Measurements from ENCODE around the gene NAA25. TPM values are rescaled to one million over a fixed set of nuclear protein-coding genes. Genes with fewer than 3 reads are reported as not detected.

Gene NAA25
- total and polyA plus RNA-seq, 2 donors (not counting 1 experiment from before 2014, with no cell fraction given), result 5.9 to 40.8 TPM

- ChIA-PET POLR2A (interaction anchor here (0.7 kb wide), 1 partner anchor 9 kb away, joined by 4 read pairs; no protein-coding TSS in a partner anchor), CTCF (no interaction called here)
- WGBS (ENCODE audit: insufficient coverage), result 100% methylated on average over 1 of the region's 2 CpGs
- Mint-ChIP-seq H3K27me3 (no peaks in the 10 kb centered on the region), H3K4me1 (no peaks in the 10 kb centered on the region), H3K27ac (no peak overlapping the region), H3K9me3 (ENCODE audit: insufficient read depth) (no peaks in the 10 kb centered on the region), H3K4me3 (no peak overlapping the region)
- H3K4me2 ChIP-seq (replicated peaks; ENCODE audit: low read depth, low read length, poor library complexity, severe bottlenecking), result no peak overlapping the region
- ATAC-seq (ENCODE audit: low read depth) (no peak), DNase-seq (no peak)
- peaks cover 4% of the 10 kb centered on the region for H3K79me2 ChIP-seq (ENCODE audit: control insufficient read depth, insufficient read depth, low read length)
- no peaks in the 10 kb centered on the region for H3K9me3 ChIP-seq (ENCODE audit: control extremely low read depth in 1 of 3, control insufficient read depth in 2 of 3, insufficient read depth in 1 of 3, low read length in 2 of 3)
- intact Hi-C loops (cut with micrococcal nuclease), result no loop called here
- H3K9ac ChIP-seq (ENCODE audit: low read length), result no peak overlapping the region
- TF ChIP-seq EZH2 (IDR thresholded peaks at IDR 0.05; ENCODE audit: borderline replicate concordance, insufficient read depth, low read depth, low read length, poor library complexity, severe bottlenecking) (no peak), CTCF (IDR thresholded peaks at IDR 0.05) (no peak)
- H3K27me3 ChIP-seq (replicated peaks in 1 of 4; ENCODE audit: control extremely low read depth in 1 of 4, control insufficient read depth in 3 of 4, insufficient read depth in 4 of 4, low read length in 3 of 4), result no peaks in the 10 kb centered on the region
- no peak overlapping the region for H3K4me3 ChIP-seq (ENCODE audit: control extremely low read depth in 1 of 5, extremely low read depth in 1 of 5, insufficient read depth in 1 of 5, low read depth in 2 of 5, low read length in 4 of 5)
- H3K36me3 ChIP-seq (replicated peaks in 1 of 2; ENCODE audit: control extremely low read depth in 1 of 2, control insufficient read depth in 1 of 2, extremely low read depth in 1 of 2, insufficient read depth in 2 of 2, low read length in 1 of 2), result no peaks in the 10 kb centered on the region
- no peak overlapping the region for H3K27ac ChIP-seq (ENCODE audit: low read length in 2 of 2)
- H2AFZ ChIP-seq (ENCODE audit: insufficient read depth, low read depth, low read length, poor library complexity, severe bottlenecking), result no peak overlapping the region
- H4K20me1 ChIP-seq (ENCODE audit: control insufficient read depth, insufficient read depth, low read length, poor library complexity, severe bottlenecking), result no peaks in the 10 kb centered on the region
- no peaks in the 10 kb centered on the region for H3K4me1 ChIP-seq (ENCODE audit: control insufficient read depth in 2 of 2, insufficient read depth in 2 of 2, low read length in 2 of 2)
Measured at GRCh38 chr12:111981987-111982386, 126.6 kb downstream of the NAA25 start.

- DNase-seq, result no peak
- Histone ChIP-seq H3K4me2 (replicated peaks; ENCODE audit: low read depth, low read length, poor library complexity, severe bottlenecking) (no peak overlapping the region), H3K9ac (ENCODE audit: low read length) (no peak overlapping the region), H3K79me2 (ENCODE audit: control insufficient read depth, insufficient read depth, low read length) (peaks cover 4% of the 10 kb centered on the region), H3K27me3 (replicated peaks in 1 of 4; ENCODE audit: control extremely low read depth in 1 of 4, control insufficient read depth in 3 of 4, insufficient read depth in 4 of 4, low read length in 3 of 4) (no peaks in the 10 kb centered on the region), H3K27ac (ENCODE audit: low read length in 2 of 2) (no peak overlapping the region), H2AFZ (ENCODE audit: insufficient read depth, low read depth, low read length, poor library complexity, severe bottlenecking) (no peak overlapping the region), H3K9me3 (ENCODE audit: control extremely low read depth in 1 of 3, control insufficient read depth in 2 of 3, insufficient read depth in 1 of 3, low read length in 2 of 3) (no peaks in the 10 kb centered on the region), H3K36me3 (replicated peaks in 1 of 2; ENCODE audit: control extremely low read depth in 1 of 2, control insufficient read depth in 1 of 2, extremely low read depth in 1 of 2, insufficient read depth in 2 of 2, low read length in 1 of 2) (no peaks in the 10 kb centered on the region), H3K4me3 (ENCODE audit: control extremely low read depth in 1 of 5, extremely low read depth in 1 of 5, insufficient read depth in 1 of 5, low read depth in 2 of 5, low read length in 4 of 5) (no peak overlapping the region), H3K4me1 (ENCODE audit: control insufficient read depth in 2 of 2, insufficient read depth in 2 of 2, low read length in 2 of 2) (no peaks in the 10 kb centered on the region), H4K20me1 (ENCODE audit: control insufficient read depth, insufficient read depth, low read length, poor library complexity, severe bottlenecking) (no peaks in the 10 kb centered on the region)
- Mint-ChIP-seq H3K4me3 (no peak overlapping the region), H3K9me3 (ENCODE audit: insufficient read depth) (no peaks in the 10 kb centered on the region), H3K27ac (no peak overlapping the region), H3K27me3 (no peaks in the 10 kb centered on the region), H3K4me1 (no peaks in the 10 kb centered on the region)
- ChIA-PET POLR2A (no interaction called here), CTCF (no interaction called here)
- no peak for ATAC-seq (ENCODE audit: low read depth)
- no CpG with 5 or more reads among the region's 5 CpGs for WGBS (ENCODE audit: insufficient coverage)
- intact Hi-C loops (cut with micrococcal nuclease), result no loop called here
- TF ChIP-seq EZH2 (IDR thresholded peaks at IDR 0.05; ENCODE audit: borderline replicate concordance, insufficient read depth, low read depth, low read length, poor library complexity, severe bottlenecking) (no peak), CTCF (IDR thresholded peaks at IDR 0.05) (no peak)
Measured at GRCh38 chr12:111980598-111980997, 128.0 kb downstream of the NAA25 start.

Measured in B cell (primary cell).